ENCODE measurements around the gene CACNA1B. TPM values are rescaled to one million over a fixed set of nuclear protein-coding genes. Genes with fewer than 3 reads are reported as not detected.

The CACNA1B gene
- total and polyA plus RNA-seq, 2 of the 13 experiments (the other 11 are each of a cell fraction or from before 2014, with no cell fraction given), result under 0.01 to 0.04 TPM

DNA sequence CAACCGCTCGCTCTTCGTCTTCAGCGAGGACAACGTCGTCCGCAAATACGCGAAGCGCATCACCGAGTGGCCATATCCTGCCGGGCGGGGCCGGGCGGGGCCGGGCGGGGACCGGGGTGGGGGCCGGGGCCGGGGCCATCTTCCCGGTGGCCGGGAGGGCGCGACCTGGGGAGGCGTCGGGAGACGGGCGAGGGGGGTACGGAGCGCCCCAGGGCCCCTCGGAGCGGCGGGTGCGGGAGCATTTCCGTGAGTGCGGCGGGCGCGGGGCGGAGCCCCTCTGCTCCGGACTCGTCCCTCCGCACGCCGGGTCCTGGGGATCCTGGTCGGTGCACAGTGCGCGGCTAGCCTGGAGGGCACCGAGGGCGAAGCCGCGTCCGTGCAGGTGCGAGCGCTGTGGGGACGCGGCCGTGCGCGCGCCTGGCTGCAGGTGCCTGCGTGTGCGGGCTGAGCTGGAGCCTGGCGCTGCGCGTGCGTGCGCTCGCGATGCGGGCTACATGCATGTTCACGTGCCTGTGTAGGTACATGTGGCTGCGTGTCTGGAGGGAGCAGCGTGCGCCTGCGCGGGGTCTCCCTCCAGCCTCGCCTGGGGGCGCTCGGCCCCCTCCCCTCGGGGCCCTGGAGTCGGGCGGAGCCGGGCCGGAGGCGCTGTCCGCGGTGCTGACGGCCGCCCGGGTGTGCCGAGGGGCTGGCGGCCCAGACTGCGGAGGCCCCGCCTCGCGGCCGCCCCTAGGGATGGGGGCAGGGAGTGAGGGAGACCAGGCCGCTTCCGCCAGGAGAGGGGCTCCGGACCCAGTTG, 762 bp downstream of the CACNA1B start (continued):
- TF ChIP-seq, protein P1, sequence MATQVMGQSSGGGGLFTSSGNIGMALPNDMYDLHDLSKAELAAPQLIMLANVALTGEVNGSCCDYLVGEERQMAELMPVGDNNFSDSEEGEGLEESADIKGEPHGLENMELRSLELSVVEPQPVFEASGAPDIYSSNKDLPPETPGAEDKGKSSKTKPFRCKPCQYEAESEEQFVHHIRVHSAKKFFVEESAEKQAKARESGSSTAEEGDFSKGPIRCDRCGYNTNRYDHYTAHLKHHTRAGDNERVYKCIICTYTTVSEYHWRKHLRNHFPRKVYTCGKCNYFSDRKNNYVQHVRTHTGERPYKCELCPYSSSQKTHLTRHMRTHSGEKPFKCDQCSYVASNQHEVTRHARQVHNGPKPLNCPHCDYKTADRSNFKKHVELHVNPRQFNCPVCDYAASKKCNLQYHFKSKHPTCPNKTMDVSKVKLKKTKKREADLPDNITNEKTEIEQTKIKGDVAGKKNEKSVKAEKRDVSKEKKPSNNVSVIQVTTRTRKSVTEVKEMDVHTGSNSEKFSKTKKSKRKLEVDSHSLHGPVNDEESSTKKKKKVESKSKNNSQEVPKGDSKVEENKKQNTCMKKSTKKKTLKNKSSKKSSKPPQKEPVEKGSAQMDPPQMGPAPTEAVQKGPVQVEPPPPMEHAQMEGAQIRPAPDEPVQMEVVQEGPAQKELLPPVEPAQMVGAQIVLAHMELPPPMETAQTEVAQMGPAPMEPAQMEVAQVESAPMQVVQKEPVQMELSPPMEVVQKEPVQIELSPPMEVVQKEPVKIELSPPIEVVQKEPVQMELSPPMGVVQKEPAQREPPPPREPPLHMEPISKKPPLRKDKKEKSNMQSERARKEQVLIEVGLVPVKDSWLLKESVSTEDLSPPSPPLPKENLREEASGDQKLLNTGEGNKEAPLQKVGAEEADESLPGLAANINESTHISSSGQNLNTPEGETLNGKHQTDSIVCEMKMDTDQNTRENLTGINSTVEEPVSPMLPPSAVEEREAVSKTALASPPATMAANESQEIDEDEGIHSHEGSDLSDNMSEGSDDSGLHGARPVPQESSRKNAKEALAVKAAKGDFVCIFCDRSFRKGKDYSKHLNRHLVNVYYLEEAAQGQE (IDR thresholded peaks at IDR 0.05; ENCODE audit: borderline replicate concordance in 1 of 2, low read depth in 1 of 2, low read length in 2 of 2), result peak; percentile 94 to 97
- TF ChIP-seq MIER2 (CRISPR knock-in tag; IDR thresholded peaks at IDR 0.05), result peak; percentile 91
- no peak for TF ChIP-seq IKZF4 (CRISPR knock-in tag; IDR thresholded peaks at IDR 0.05; ENCODE audit: borderline replicate concordance, low read depth, not compliant biosample characterization)
- peak; percentile 60; the same call in 1 of the 2 replicates for TF ChIP-seq SALL1 (CRISPR knock-in tag; IDR thresholded peaks at IDR 0.05)
- TF ChIP-seq, protein P2, sequence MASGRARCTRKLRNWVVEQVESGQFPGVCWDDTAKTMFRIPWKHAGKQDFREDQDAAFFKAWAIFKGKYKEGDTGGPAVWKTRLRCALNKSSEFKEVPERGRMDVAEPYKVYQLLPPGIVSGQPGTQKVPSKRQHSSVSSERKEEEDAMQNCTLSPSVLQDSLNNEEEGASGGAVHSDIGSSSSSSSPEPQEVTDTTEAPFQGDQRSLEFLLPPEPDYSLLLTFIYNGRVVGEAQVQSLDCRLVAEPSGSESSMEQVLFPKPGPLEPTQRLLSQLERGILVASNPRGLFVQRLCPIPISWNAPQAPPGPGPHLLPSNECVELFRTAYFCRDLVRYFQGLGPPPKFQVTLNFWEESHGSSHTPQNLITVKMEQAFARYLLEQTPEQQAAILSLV (CRISPR knock-in tag; IDR thresholded peaks at IDR 0.05; ENCODE audit: borderline replicate concordance), result peak; percentile 46; the same call in 1 of the 2 replicates
- peak; percentile 45; the same call in 1 of the 2 replicates for TF ChIP-seq TBX2 (CRISPR knock-in tag; IDR thresholded peaks at IDR 0.05; ENCODE audit: borderline replicate concordance)

All from HepG2 (cell line).